Measurements from ENCODE around the gene ZCCHC17. TPM values are rescaled to one million over a fixed set of nuclear protein-coding genes. Genes with fewer than 3 reads are reported as not detected.

The ZCCHC17 gene
- total RNA-seq, 1 donor from 2014 or later, result 55.0 TPM

DNA sequence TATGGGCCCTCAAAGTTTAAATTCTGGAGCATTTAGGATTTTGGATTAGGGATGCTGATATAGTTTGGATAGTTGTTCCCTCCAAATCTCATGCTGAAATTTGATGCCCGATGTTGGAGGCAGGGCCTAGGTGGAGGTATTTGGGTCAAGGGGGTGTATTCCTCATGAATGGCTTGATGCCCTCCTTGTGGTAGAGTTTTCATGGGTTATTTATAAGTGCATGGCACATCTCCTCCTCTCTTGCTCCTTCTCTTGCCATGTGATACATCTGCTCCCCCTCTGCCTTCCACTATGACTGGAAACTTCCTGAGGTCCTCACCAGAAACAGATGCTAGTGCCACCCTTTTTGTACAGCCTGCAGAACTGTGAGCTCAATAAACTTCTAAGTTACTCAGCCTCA lies 39.6 kb upstream of the ZCCHC17 start:
- H3K4me1 Mint-ChIP-seq, result no peaks in the 10 kb centered on the region
- TF ChIP-seq EZH2phosphoT487 (IDR thresholded peaks at IDR 0.05), result no peak
- no peak for TF ChIP-seq EZH2 (IDR thresholded peaks at IDR 0.05)
- no peak for TF ChIP-seq CTCF (IDR thresholded peaks at IDR 0.05)
- Histone ChIP-seq H3K9ac (no peak overlapping the region), H3F3A (ENCODE audit: low read depth) (peaks cover 15% of the 10 kb centered on the region), H3K4me3 (no peak overlapping the region), H3K36me3 (peaks cover 13% of the 10 kb centered on the region), H3K4me1 (no peaks in the 10 kb centered on the region), H3K27me3 (no peaks in the 10 kb centered on the region), H4K20me1 (ENCODE audit: low read depth) (no peaks in the 10 kb centered on the region), H2AFZ (replicated peaks) (no peak overlapping the region), H3K79me2 (ENCODE audit: low read depth) (no peaks in the 10 kb centered on the region), H3K9me3 (ENCODE audit: low read depth) (no peaks in the 10 kb centered on the region), H3K27ac (no peak overlapping the region), H3K4me2 (no peak overlapping the region)
- H3K27ac Mint-ChIP-seq, result no peak overlapping the region
- H3K27me3 Mint-ChIP-seq (ENCODE audit: insufficient read depth, low read depth), result peaks cover 5% of the 10 kb centered on the region
- H3K4me3 Mint-ChIP-seq, result no peak overlapping the region
- H3K9me3 Mint-ChIP-seq, result no peaks in the 10 kb centered on the region
- no peak for DNase-seq (ENCODE audit: low spot score)
- H3K36me3 Mint-ChIP-seq, result peaks cover 16% of the 10 kb centered on the region

- peaks cover 15% of the 10 kb centered on the region for H3F3A ChIP-seq (ENCODE audit: low read depth)
- H3K27ac ChIP-seq, result no peak overlapping the region
- Mint-ChIP-seq H3K27me3 (ENCODE audit: insufficient read depth, low read depth) (peaks cover 5% of the 10 kb centered on the region), H3K4me3 (no peak overlapping the region), H3K27ac (no peak overlapping the region), H3K4me1 (no peaks in the 10 kb centered on the region), H3K36me3 (peaks cover 16% of the 10 kb centered on the region), H3K9me3 (no peaks in the 10 kb centered on the region)
- H3K9me3 ChIP-seq (ENCODE audit: low read depth), result no peaks in the 10 kb centered on the region
- H3K36me3 ChIP-seq, result peaks cover 24% of the 10 kb centered on the region
- no peaks in the 10 kb centered on the region for H3K79me2 ChIP-seq (ENCODE audit: low read depth)
- no peak for TF ChIP-seq EZH2phosphoT487 (IDR thresholded peaks at IDR 0.05)
- no peak for TF ChIP-seq CTCF (IDR thresholded peaks at IDR 0.05)
- no peak for TF ChIP-seq EZH2 (IDR thresholded peaks at IDR 0.05)
- H3K4me3 ChIP-seq, result no peak overlapping the region
- H3K4me2 ChIP-seq, result no peak overlapping the region
- no peaks in the 10 kb centered on the region for H4K20me1 ChIP-seq (ENCODE audit: low read depth)
- no peak overlapping the region for H3K9ac ChIP-seq
- H3K27me3 ChIP-seq, result no peaks in the 10 kb centered on the region
- H2AFZ ChIP-seq (replicated peaks), result no peak overlapping the region
- no peaks in the 10 kb centered on the region for H3K4me1 ChIP-seq
- no peak for DNase-seq (ENCODE audit: low spot score)
These were observed 38.3 kb upstream of the ZCCHC17 start for GRCh38 chr1:31258581-31258980.

- Histone ChIP-seq H3K4me3 (no peak overlapping the region), H3K9me3 (ENCODE audit: low read depth) (no peaks in the 10 kb centered on the region), H4K20me1 (ENCODE audit: low read depth) (no peaks in the 10 kb centered on the region), H3K79me2 (ENCODE audit: low read depth) (no peaks in the 10 kb centered on the region), H2AFZ (replicated peaks) (no peak overlapping the region), H3K9ac (no peak overlapping the region), H3K4me1 (no peaks in the 10 kb centered on the region), H3F3A (ENCODE audit: low read depth) (peaks cover 15% of the 10 kb centered on the region), H3K27ac (no peak overlapping the region), H3K27me3 (no peaks in the 10 kb centered on the region), H3K36me3 (peaks cover 24% of the 10 kb centered on the region), H3K4me2 (no peak overlapping the region)
- TF ChIP-seq EZH2phosphoT487 (IDR thresholded peaks at IDR 0.05), result no peak
- TF ChIP-seq CTCF (IDR thresholded peaks at IDR 0.05), result no peak
- no peak for TF ChIP-seq EZH2 (IDR thresholded peaks at IDR 0.05)
- no peaks in the 10 kb centered on the region for H3K9me3 Mint-ChIP-seq
- no peak for DNase-seq (ENCODE audit: low spot score)
- peaks cover 20% of the 10 kb centered on the region for H3K36me3 Mint-ChIP-seq
- no peak overlapping the region for H3K4me3 Mint-ChIP-seq
- no peak overlapping the region for H3K27ac Mint-ChIP-seq
- no peaks in the 10 kb centered on the region for H3K4me1 Mint-ChIP-seq
- H3K27me3 Mint-ChIP-seq (ENCODE audit: insufficient read depth, low read depth), result peaks cover 2% of the 10 kb centered on the region
These were observed 37.1 kb upstream of the ZCCHC17 start for GRCh38 chr1:31259746-31260145.
